Kidney epithelial cell (primary cell): ENCODE results near the gene IFITM5. TPM values are rescaled to one million over a fixed set of nuclear protein-coding genes. Genes with fewer than 3 reads are reported as not detected.
"Not testable (repeated sequence)": the region's sequence is repeated elsewhere in the genome, so short reads cannot be mapped to it uniquely, and the experiment has no call there.

Experiments used
- DNase-seq: peaks from one replicate; pipeline ENCODE4 v3.0.0-alpha.2; 2010; ENCODE audit warnings: low read depth
- H3K27me3 ChIP-seq: 2 replicates; pipeline ENCODE4 v1.6.0; 2011; ENCODE audit warnings: low read length; ENCODE audit not compliant: control insufficient read depth, insufficient read depth
- H3K36me3 ChIP-seq: 2 replicates; pipeline ENCODE4 v1.5.1; 2011; ENCODE audit warnings: low read length; ENCODE audit not compliant: control insufficient read depth, insufficient read depth
- H3K4me3 ChIP-seq: 2 replicates; pipeline ENCODE4 v1.5.1; 2011; ENCODE audit warnings: low read depth, mild to moderate bottlenecking, control low read depth, low read length
- CTCF ChIP-seq: IDR thresholded peaks from 2 replicates; pipeline ENCODE4 v1.5.1; 2011; ENCODE audit warnings: mild to moderate bottlenecking, moderate library complexity, low read length, control low read depth, inconsistent platforms; ENCODE audit not compliant: insufficient read depth, poor library complexity, severe bottlenecking
- total RNA-seq: library from RNA; depleted of rRNA; stranded (reverse); fragments of >200 nt; gene quantifications from 2 replicates; pipeline ENCODE4 v1.2.3, GENCODE V29; 2015

IFITM5 gene
- total RNA-seq, 1 donor from 2014 or later: not detected

DNA sequence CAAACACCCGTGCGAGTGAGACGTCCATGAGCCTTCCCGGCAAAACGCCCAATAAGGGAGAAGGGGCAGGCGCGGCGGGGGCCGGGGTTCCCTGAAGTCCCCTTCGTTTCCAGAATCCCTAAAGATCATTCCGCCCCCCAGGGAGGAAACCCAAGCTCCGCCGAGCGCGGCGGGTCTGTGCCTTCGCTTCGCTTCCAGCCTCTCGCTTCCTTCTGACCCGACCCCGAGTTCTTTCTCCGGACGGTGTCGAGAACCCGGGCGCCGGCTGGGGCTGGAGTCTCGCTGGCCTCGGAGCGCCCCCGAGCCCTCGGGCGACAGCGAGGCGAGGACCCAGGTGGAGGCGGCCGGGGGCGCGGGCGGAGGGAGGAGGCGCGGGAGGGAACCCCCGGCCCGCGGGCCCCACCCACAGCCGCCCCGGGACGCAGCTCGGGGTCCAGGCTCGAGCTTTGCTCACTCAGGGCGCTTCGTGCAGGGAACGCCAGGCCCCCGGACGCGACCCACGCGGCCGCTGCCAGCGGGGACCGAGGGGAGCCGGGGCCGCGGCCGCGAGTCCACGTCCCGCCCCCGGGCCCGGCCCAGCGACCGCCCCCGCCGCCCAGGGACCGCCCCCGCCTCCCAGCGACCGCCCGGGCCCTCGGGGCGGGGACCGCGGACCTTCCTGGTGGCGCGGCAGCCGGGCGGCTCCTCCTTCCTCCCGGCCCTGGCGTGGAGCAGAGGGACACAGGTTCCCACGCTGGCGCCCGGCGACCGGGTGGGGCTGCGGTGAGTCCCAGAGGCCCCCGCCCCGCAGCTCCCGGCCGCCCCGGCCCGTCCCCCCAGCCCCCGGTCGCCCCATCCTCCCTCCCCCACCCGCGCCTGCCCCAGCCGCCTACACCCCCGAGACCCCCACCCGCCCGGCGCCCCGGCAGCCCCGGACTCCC, 10.6 kb downstream of the IFITM5 start, which contains the start of gene PGGHG:
TSS of gene PGGHG (plus strand) at position 649 of the 920 bp plus-strand sequence. CDS start 691 bp downstream, outside the sequence.
- no peak for DNase-seq
- no peaks in the 10 kb centered on the region for H3K36me3 ChIP-seq
- no peak for TF ChIP-seq CTCF
- H3K4me3 ChIP-seq: peak within 1 kb of the TSS; percentile 44
- peaks cover 35% of the 10 kb centered on the region for H3K27me3 ChIP-seq

- Histone ChIP-seq H3K27me3 (peaks cover 39% of the 10 kb centered on the region), H3K4me3 (peak overlapping the region; percentile 44), H3K36me3 (no peaks in the 10 kb centered on the region)
- DNase-seq: no peak
- TF ChIP-seq CTCF: no peak
Observed at GRCh38 chr11:287821-288477, 11.4 kb downstream of the IFITM5 start.

- not testable (repeated sequence) for H3K36me3 ChIP-seq, H3K4me3 ChIP-seq, DNase-seq
- H3K27me3 ChIP-seq: peaks cover 46% of the 10 kb centered on the region
Observed at GRCh38 chr11:286977-287820, 12.1 kb downstream of the IFITM5 start.

DNA sequence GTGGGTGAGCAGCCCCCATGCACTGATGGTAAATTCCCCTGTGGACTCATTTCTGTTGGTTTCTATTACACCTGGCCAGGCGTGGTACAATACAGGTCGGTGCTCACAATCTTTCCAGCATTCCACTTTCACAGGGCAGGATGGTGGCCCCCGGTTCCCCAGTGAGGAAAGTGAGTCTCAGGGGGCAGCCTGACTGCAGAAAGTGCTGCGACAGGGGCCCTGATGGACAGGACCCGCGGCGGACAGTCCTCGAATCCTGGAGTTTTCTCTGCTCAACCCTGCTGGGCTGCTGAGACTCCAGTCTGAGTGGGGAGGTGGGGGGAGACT, 13.5 kb downstream of the IFITM5 start:
- Histone ChIP-seq H3K4me3 (no peak overlapping the region), H3K36me3 (no peaks in the 10 kb centered on the region), H3K27me3 (peaks cover 60% of the 10 kb centered on the region)
- DNase-seq: no peak
- no peak for TF ChIP-seq CTCF

- Histone ChIP-seq H3K4me3 (no peak overlapping the region), H3K27me3 (peaks cover 65% of the 10 kb centered on the region), H3K36me3 (no peaks in the 10 kb centered on the region)
- no peak for DNase-seq
- no peak for TF ChIP-seq CTCF
Observed at GRCh38 chr11:285021-285893, 14.1 kb downstream of the IFITM5 start.
